Sigmoid colon (tissue), 7 donors: ENCODE data around the gene ELMO3. TPM values are rescaled to one million over a fixed set of nuclear protein-coding genes. Genes with fewer than 3 reads are reported as not detected.

ENCODE experiments used
- DNase-seq: peaks from one replicate; pipeline ENCODE4 v3.0.0-alpha.2; 2019
- H3K27ac ChIP-seq, 4 donors: fragments of 200-600 bp; sonication (generic); one replicate each; pipeline ENCODE4 v1.5.1; 2016 to 2019; ENCODE audit warnings: mild to moderate bottlenecking in 1 of 4
- H3K27me3 ChIP-seq, 3 donors: fragments of 200-600 bp; sonication (generic); one replicate each; pipeline ENCODE4 v1.5.1; 2019; ENCODE audit warnings: mild to moderate bottlenecking in 1 of 3
- H3K36me3 ChIP-seq, 4 donors: fragments of 200-600 bp; sonication (generic); one replicate each; pipeline ENCODE4 v1.5.1; 2016 to 2019
- H3K4me1 ChIP-seq, 4 donors: fragments of 200-600 bp; sonication (generic); one replicate each; pipeline ENCODE4 v1.5.1; 2017 to 2019
- H3K4me3 ChIP-seq, 4 donors: fragments of 200-600 bp; sonication (generic); one replicate each; pipeline ENCODE4 v1.5.1; 2017 to 2019; ENCODE audit warnings: mild to moderate bottlenecking in 2 of 4, moderate library complexity in 1 of 4
- H3K9me3 ChIP-seq, 4 donors: fragments of 200-600 bp in 3 of 4; sonication (generic) in 3 of 4; one replicate each; pipeline versions ENCODE4 v1.5.1 to v1.6.1; 2013 to 2019
- CTCF ChIP-seq, 4 experiments: fragments of 450-650 bp in 3 of 4; fragments of 200-600 bp in 1 of 4; IDR thresholded peaks; one replicate each; pipeline ENCODE4 v1.5.1; 2016 to 2019; ENCODE audit warnings: antibody characterized with exemption in 4 of 4, mild to moderate bottlenecking in 3 of 4, moderate library complexity in 2 of 4
- EP300 ChIP-seq, 4 donors: sonication (generic); formaldehyde crosslinking; IDR thresholded peaks; one replicate each; pipeline ENCODE4 v1.6.1; 2017; ENCODE audit warnings: antibody characterized with exemption in 4 of 4
- POLR2A ChIP-seq, 2 donors: fragments of 450-650 bp; IDR thresholded peaks; one replicate each; pipeline ENCODE4 v1.6.1; 2016; ENCODE audit warnings: antibody characterized with exemption in 2 of 2, mild to moderate bottlenecking in 2 of 2, moderate library complexity in 2 of 2
- POLR2AphosphoS5 ChIP-seq, 4 donors: sonication (generic); formaldehyde crosslinking; IDR thresholded peaks; one replicate each; pipeline ENCODE4 v1.6.1; 2017; ENCODE audit warnings: antibody characterized with exemption in 4 of 4
- WGBS, 2 donors: extraction: QIAGEN DNeasy Blood & Tissue Kit; methylation state at CpG; one replicate each; pipeline ENCODE4 v1.1.7; 2013; 5-methylcytosine and 5-hydroxymethylcytosine counted together
- intact Hi-C: fragments of 100-400 bp; cut with DNase I; formaldehyde crosslinking; loops from one replicate; pipeline ENCODE4 v1.15.1; 2023
- polyA plus RNA-seq, 3 donors: library from polyadenylated mRNA; stranded (reverse); fragments of 200-250 nt; gene quantifications; one replicate each; pipeline ENCODE4 v1.2.3, GENCODE V29; 2013
- total RNA-seq, 4 donors: library from RNA; depleted of rRNA; stranded (reverse); fragments of >200 nt; gene quantifications; one replicate each; pipeline ENCODE4 v1.1.0, GENCODE V29; 2016
- donor health status: healthy with polysubstance abuse.
- donor health status: Bipolar disorder and iron deficiency.
- donor health status: healthy.

ELMO3 gene
- total and polyA plus RNA-seq, 7 donors: 0.14 to 41.8 (median 1.7) TPM

GRCh38 chr16:67234180-67234597, 35.3 kb downstream of the ELMO3 start:
- Histone ChIP-seq H3K27me3 (no peaks in the 10 kb centered on the region), H3K4me1 (no peaks in the 10 kb centered on the region), H3K9me3 (no peaks in the 10 kb centered on the region), H3K36me3 (peaks cover 15 to 88% (median 48%) of the 10 kb centered on the region in 4 donors), H3K27ac (no peak overlapping the region), H3K4me3 (no peak overlapping the region)
- 94 to 95% methylated on average over 10 of the region's 10 CpGs for WGBS, 2 donors
- intact Hi-C loops: no loop called here
- TF ChIP-seq EP300 (IDR thresholded peaks at IDR 0.05): no peak
- no peak for TF ChIP-seq POLR2A (IDR thresholded peaks at IDR 0.05)
- no peak for TF ChIP-seq POLR2AphosphoS5 (IDR thresholded peaks at IDR 0.05)
- TF ChIP-seq CTCF (IDR thresholded peaks at IDR 0.05): no peak
- no peak for DNase-seq

- TF ChIP-seq EP300 (IDR thresholded peaks at IDR 0.05) (no peak), CTCF (IDR thresholded peaks at IDR 0.05) (no peak), POLR2AphosphoS5 (IDR thresholded peaks at IDR 0.05) (no peak), POLR2A (IDR thresholded peaks at IDR 0.05) (no peak)
- H3K9me3 ChIP-seq: no peaks in the 10 kb centered on the region
- intact Hi-C loops: no loop called here
- peaks cover 0 to 9% (median 8%) of the 10 kb centered on the region in 4 donors for H3K4me1 ChIP-seq
- H3K27ac ChIP-seq: no peak overlapping the region
- H3K4me3 ChIP-seq: no peak overlapping the region
- H3K36me3 ChIP-seq: peaks cover 3 to 74% (median 30%) of the 10 kb centered on the region in 4 donors
- DNase-seq: no peak
- no peaks in the 10 kb centered on the region for H3K27me3 ChIP-seq
- WGBS, 2 donors: 90% methylated on average over 17 of the region's 17 CpGs
Observed at GRCh38 chr16:67235816-67236562, 37.1 kb downstream of the ELMO3 start.

GRCh38 chr16:67236563-67237395, 37.8 kb downstream of the ELMO3 start:
- H3K27ac ChIP-seq: no peak overlapping the region
- TF ChIP-seq POLR2A (IDR thresholded peaks at IDR 0.05) (no peak), EP300 (IDR thresholded peaks at IDR 0.05) (no peak), CTCF (IDR thresholded peaks at IDR 0.05) (no peak), POLR2AphosphoS5 (IDR thresholded peaks at IDR 0.05) (no peak)
- H3K9me3 ChIP-seq: no peaks in the 10 kb centered on the region
- H3K4me3 ChIP-seq: no peak overlapping the region
- peaks cover 3 to 66% (median 22%) of the 10 kb centered on the region in 4 donors for H3K36me3 ChIP-seq
- H3K4me1 ChIP-seq: peaks cover 0 to 17% (median 15%) of the 10 kb centered on the region in 4 donors
- 87 to 91% methylated on average over 50 of the region's 50 CpGs for WGBS, 2 donors
- H3K27me3 ChIP-seq: no peaks in the 10 kb centered on the region
- DNase-seq: peak; percentile 68
- intact Hi-C loops: no loop called here

- no peak for TF ChIP-seq EP300 (IDR thresholded peaks at IDR 0.05)
- TF ChIP-seq CTCF (IDR thresholded peaks at IDR 0.05): no peak
- no peak for TF ChIP-seq POLR2A (IDR thresholded peaks at IDR 0.05)
- TF ChIP-seq POLR2AphosphoS5 (IDR thresholded peaks at IDR 0.05): no peak
- 83 to 89% methylated on average over 16 of the region's 16 CpGs for WGBS, 2 donors
- no peaks in the 10 kb centered on the region for H3K9me3 ChIP-seq
- intact Hi-C loops: no loop called here
- no peak overlapping the region for H3K27ac ChIP-seq
- DNase-seq: peak; percentile 60
- H3K4me1 ChIP-seq: peaks cover 0 to 24% (median 18%) of the 10 kb centered on the region in 4 donors
- H3K4me3 ChIP-seq: no peak overlapping the region
- H3K27me3 ChIP-seq: no peaks in the 10 kb centered on the region
- H3K36me3 ChIP-seq: peaks cover 3 to 63% (median 18%) of the 10 kb centered on the region in 4 donors
Observed at GRCh38 chr16:67237396-67238277, 38.7 kb downstream of the ELMO3 start.
